ENCODE data around the gene VAV3. TPM values are rescaled to one million over a fixed set of nuclear protein-coding genes. Genes with fewer than 3 reads are reported as not detected.

The VAV3 gene
- total and polyA plus RNA-seq, 2 of the 8 experiments (the other 6 are each of a cell fraction or from before 2014, with no cell fraction given) = 2.9 to 7.9 TPM

GRCh38 chr1:107993920-107994319 lies 28.9 kb upstream of the VAV3 start:
- Histone ChIP-seq H4K91ac (replicated peaks; ENCODE audit: insufficient read length, low read length) (no peak overlapping the region), H3K23ac (ENCODE audit: insufficient read length) (no peak overlapping the region), H3K79me2 (ENCODE audit: control insufficient read depth in 1 of 2, insufficient read depth in 2 of 2, low read length in 2 of 2) (no peaks in the 10 kb centered on the region), H3K27me3 (replicated peaks in 1 of 4; ENCODE audit: control insufficient read depth in 3 of 4, extremely low read depth in 1 of 4, insufficient read depth in 3 of 4, low read length in 3 of 4) (no peaks in the 10 kb centered on the region), H3K9me3 (ENCODE audit: insufficient read depth in 2 of 2, low read depth in 1 of 2, low read length in 1 of 2) (no peaks in the 10 kb centered on the region), H3K27ac (ENCODE audit: low read depth, low read length) (no peak overlapping the region), H3K4ac (replicated peaks; ENCODE audit: insufficient read length, low read depth, low read length) (no peak overlapping the region), H3K9ac (replicated peaks in 1 of 4; ENCODE audit: extremely low read depth in 1 of 4, low read depth in 3 of 4, low read length in 3 of 4) (no peak overlapping the region; a peak in 1 of 7 replicates), H3K36me3 (ENCODE audit: control insufficient read depth in 2 of 4, insufficient read depth in 4 of 4, low read length in 3 of 4) (no peaks in the 10 kb centered on the region), H3K4me1 (replicated peaks in 1 of 4; ENCODE audit: control insufficient read depth in 3 of 4, insufficient read depth in 4 of 4, low read length in 3 of 4) (no peaks in the 10 kb centered on the region), H3K4me2 (ENCODE audit: insufficient read depth in 1 of 2, low read depth in 2 of 2, low read length in 2 of 2) (no peak overlapping the region), H2BK12ac (ENCODE audit: low read depth, low read length) (no peak overlapping the region), H2BK20ac (ENCODE audit: low read length) (no peak overlapping the region), H2BK15ac (ENCODE audit: low read length) (no peak overlapping the region), H3K4me3 (ENCODE audit: extremely low read depth in 1 of 4, insufficient read depth in 2 of 4, low read depth in 3 of 4, low read length in 4 of 4) (no peak overlapping the region), H2BK120ac (replicated peaks; ENCODE audit: low read depth, low read length) (no peak overlapping the region), H3K79me1 (ENCODE audit: low read depth, low read length) (no peaks in the 10 kb centered on the region), H3K23me2 (ENCODE audit: low read depth, low read length) (no peaks in the 10 kb centered on the region), H4K8ac (ENCODE audit: extremely low read depth, insufficient read depth, low read length) (no peak overlapping the region), H2BK5ac (ENCODE audit: low read depth, low read length) (no peak overlapping the region), H3K18ac (ENCODE audit: extremely low read depth, low read length) (no peak overlapping the region), H4K20me1 (replicated peaks in 1 of 2; ENCODE audit: control insufficient read depth in 1 of 2, insufficient read depth in 2 of 2, low read length in 2 of 2) (no peaks in the 10 kb centered on the region), H3K56ac (replicated peaks; ENCODE audit: insufficient read length, low read depth, low read length) (no peak overlapping the region), H2AK5ac (ENCODE audit: low read depth, low read length) (no peak overlapping the region), H2AFZ (ENCODE audit: low read length) (no peak overlapping the region), H4K5ac (ENCODE audit: insufficient read length, low read depth, low read length) (no peak overlapping the region), H3K14ac (ENCODE audit: insufficient read length) (no peak overlapping the region)
- WGBS, 2 experiments (ENCODE audit: extremely low coverage in 1 of 2, insufficient coverage in 1 of 2, insufficient read length in 1 of 2, insufficient replicate concordance in 2 of 2, low coverage in 1 of 2, low lambda C conversion rate in 2 of 2, missing lambda C conversion rate in 1 of 2) = 86% methylated on average over 7 of the region's 7 CpGs; no CpG with 5 or more reads in 1 of the 2 experiments
- FAIRE-seq (no peak), DNase-seq (ENCODE audit: low read depth in 1 of 2, low spot score in 2 of 2) (no peak)
- POLR2A ChIA-PET (ENCODE audit: partially characterized antibody) = no interaction called here
- CTCF ChIA-PET (ENCODE audit: partially characterized antibody) = interaction anchor here (0.7 kb wide), 1 partner anchor 28 kb away, joined by 3 read pairs; no protein-coding TSS in a partner anchor
- TF ChIP-seq SP4 (IDR thresholded peaks at IDR 0.05; ENCODE audit: low read length) (no peak), POLR2A (IDR thresholded peaks at IDR 0.05; ENCODE audit: control extremely low read depth in 1 of 2, low read depth in 2 of 2, low read length in 2 of 2) (no peak), TAF7 (optimal IDR thresholded peaks at IDR 0.05; ENCODE audit: borderline replicate concordance, low read depth, low read length) (no peak), CEBPB (IDR thresholded peaks at IDR 0.05; ENCODE audit: low read depth, low read length) (no peak), TCF12 (IDR thresholded peaks at IDR 0.05; ENCODE audit: low read depth, low read length) (no peak), EGR1 (IDR thresholded peaks at IDR 0.05; ENCODE audit: borderline replicate concordance, low read depth, low read length) (no peak), RNF2 (IDR thresholded peaks at IDR 0.05; ENCODE audit: borderline replicate concordance, low read depth, low read length, missing control alignments, poor library complexity, severe bottlenecking) (no peak), POU5F1 (IDR thresholded peaks at IDR 0.05; ENCODE audit: low read depth, low read length) (no peak), ZNF274 (IDR thresholded peaks at IDR 0.05; ENCODE audit: borderline replicate concordance, extremely low read depth, low read length) (no peak), CTBP2 (IDR thresholded peaks at IDR 0.05; ENCODE audit: borderline replicate concordance, insufficient read depth, insufficient read length, low read length) (no peak), SIRT6 (IDR thresholded peaks at IDR 0.05; ENCODE audit: low read length) (no peak), RAD21 (IDR thresholded peaks at IDR 0.05 in 1 of 2, conservative IDR thresholded peaks at IDR 0.05 in 1 of 2; ENCODE audit: low read depth in 2 of 2, low read length in 2 of 2) (no peak), JUN (IDR thresholded peaks at IDR 0.05; ENCODE audit: low read depth, low read length) (no peak), MAX (IDR thresholded peaks at IDR 0.05) (no peak), CHD2 (IDR thresholded peaks at IDR 0.05; ENCODE audit: low read length) (no peak)
